Gastrocnemius medialis (tissue), 4 donors: ENCODE data around the gene TP53I13. TPM values are rescaled to one million over a fixed set of nuclear protein-coding genes. Genes with fewer than 3 reads are reported as not detected.

ENCODE experiments used
- ATAC-seq, 2 donors: fragments of 150-250 bp; one replicate each; pipeline ENCODE4 v1.9.1; 2016
- DNase-seq, 2 donors: peaks; one replicate each; pipeline ENCODE4 v3.0.0-alpha.2; 2019
- H3K27ac ChIP-seq, 4 donors: fragments of 200-600 bp; sonication (generic); 1 replicate in 1 of 4; 2 replicates in 3 of 4; pipeline ENCODE4 v1.5.1; 2016 to 2018; ENCODE audit warnings: mild to moderate bottlenecking in 2 of 4, moderate library complexity in 1 of 4
- H3K27me3 ChIP-seq, 3 donors: fragments of 200-600 bp; sonication (generic) in 2 of 3; 1 replicate in 1 of 3; 2 replicates in 2 of 3; pipeline versions ENCODE4 v1.5.1 to v1.6.0; 2016 to 2019; ENCODE audit warnings: mild to moderate bottlenecking in 1 of 3, moderate library complexity in 1 of 3
- H3K36me3 ChIP-seq, 2 donors: fragments of 200-600 bp; sonication (generic) in 1 of 2; one replicate each; pipeline ENCODE4 v1.5.1; 2017 to 2018
- H3K4me1 ChIP-seq, 2 donors: fragments of 200-600 bp; sonication (generic) in 1 of 2; one replicate each; pipeline ENCODE4 v1.5.1; 2016 to 2017; ENCODE audit warnings: mild to moderate bottlenecking in 2 of 2
- H3K4me3 ChIP-seq, 4 donors: fragments of 200-600 bp; sonication (generic) in 3 of 4; 1 replicate in 1 of 4; 2 replicates in 3 of 4; pipeline ENCODE4 v1.5.1; 2016 to 2019; ENCODE audit warnings: mild to moderate bottlenecking in 2 of 4
- H3K9me3 ChIP-seq, 3 donors: fragments of 200-600 bp; sonication (generic) in 2 of 3; 1 replicate in 1 of 3; 2 replicates in 2 of 3; pipeline ENCODE4 v1.5.1; 2016 to 2019
- CTCF ChIP-seq, 5 experiments: fragments of 450-650 bp in 3 of 5; fragments of 200-600 bp in 2 of 5; sonication (generic) in 2 of 5; IDR thresholded peaks in 4 of 5; conservative IDR thresholded peaks in 1 of 5; 1 replicate in 4 of 5; 2 replicates in 1 of 5; pipeline ENCODE4 v1.5.1; 2016 to 2019; ENCODE audit warnings: antibody characterized with exemption in 5 of 5, mild to moderate bottlenecking in 3 of 5, moderate library complexity in 3 of 5
- POLR2A ChIP-seq, 2 donors: fragments of 450-650 bp; IDR thresholded peaks; one replicate each; pipeline ENCODE4 v1.6.1; 2017; ENCODE audit warnings: antibody characterized with exemption in 2 of 2, mild to moderate bottlenecking in 2 of 2, moderate library complexity in 2 of 2
- in situ Hi-C, 4 donors: fragments of 200-750 bp; cut with MboI; loops; one replicate each; pipeline versions ENCODE4 v1.15.0 to v1.8.0; 2017; ENCODE audit warnings: low sequenced_read_pairs in 4 of 4
- intact Hi-C: fragments of 100-400 bp; cut with DNase I; formaldehyde crosslinking; loops from one replicate; pipeline ENCODE4 v1.15.1; 2023; ENCODE audit warnings: low total_unique reads
- total RNA-seq, 4 donors: library from RNA; depleted of rRNA; stranded (reverse); fragments of >200 nt; gene quantifications; one replicate each; pipeline versions ENCODE4 v1.1.0 to v1.2.3, GENCODE V29; 2016

The TP53I13 gene
- total RNA-seq, 4 donors from 2014 or later, result 31.0 to 50.2 (median 32.1) TPM

- intact Hi-C loops (no loop called here), in situ Hi-C loops (loop anchor here in 3 of 4 donors (25.0 kb wide), 2 partner anchors 296 to 321 kb away; partner anchors contain the start of genes EFCAB5 (in 2 of the 3) and SSH2 (in 2 of the 3))
- ATAC-seq, result no peak
- no peaks in the 10 kb centered on the region for H3K27me3 ChIP-seq
- peak overlapping the region; percentile 22 to 53 (median 45) for H3K4me3 ChIP-seq
- H3K4me1 ChIP-seq, result peaks cover 74 to 83% of the 10 kb centered on the region in 2 donors
- peaks cover 0 to 21% of the 10 kb centered on the region in 2 donors for H3K36me3 ChIP-seq
- peak overlapping the region; percentile 98 to 100 (median 99) for H3K27ac ChIP-seq
- no peaks in the 10 kb centered on the region for H3K9me3 ChIP-seq
- DNase-seq, result no peak
- TF ChIP-seq CTCF (IDR thresholded peaks at IDR 0.05 in 4 of 5, conservative IDR thresholded peaks at IDR 0.05 in 1 of 5), result no peak
- no peak for TF ChIP-seq POLR2A (IDR thresholded peaks at IDR 0.05)
Measured at GRCh38 chr17:29616300-29617048, 48.0 kb downstream of the TP53I13 start.

GRCh38 chr17:29617125-29617480 is 48.6 kb downstream of the TP53I13 start:
- intact Hi-C loops (no loop called here), in situ Hi-C loops (loop anchor here in 3 of 4 donors (25.0 kb wide), 2 partner anchors 295 to 320 kb away; partner anchors contain the start of genes EFCAB5 (in 2 of the 3) and SSH2 (in 2 of the 3))
- TF ChIP-seq POLR2A (IDR thresholded peaks at IDR 0.05), result no peak
- peak; percentile 16 to 55 (median 50) for TF ChIP-seq CTCF (IDR thresholded peaks at IDR 0.05 in 4 of 5, conservative IDR thresholded peaks at IDR 0.05 in 1 of 5)
- H3K27ac ChIP-seq, result peak overlapping the region; percentile 98 to 100 (median 99)
- peaks cover 0 to 21% of the 10 kb centered on the region in 2 donors for H3K36me3 ChIP-seq
- H3K4me1 ChIP-seq, result peaks cover 74 to 83% of the 10 kb centered on the region in 2 donors
- ATAC-seq (no peak), DNase-seq (peak in 1 of 2 donors; percentile 65)
- H3K27me3 ChIP-seq, result no peaks in the 10 kb centered on the region
- no peaks in the 10 kb centered on the region for H3K9me3 ChIP-seq
- H3K4me3 ChIP-seq, result peak overlapping the region; percentile 32 to 94 (median 67)

GRCh38 chr17:29617481-29618271 is 49.2 kb downstream of the TP53I13 start:
- DNase-seq (peak in 1 of 2 donors; percentile 63), ATAC-seq (no peak)
- H3K27me3 ChIP-seq, result no peaks in the 10 kb centered on the region
- no peaks in the 10 kb centered on the region for H3K9me3 ChIP-seq
- intact Hi-C loops, result no loop called here
- TF ChIP-seq POLR2A (IDR thresholded peaks at IDR 0.05) (no peak), CTCF (IDR thresholded peaks at IDR 0.05 in 4 of 5, conservative IDR thresholded peaks at IDR 0.05 in 1 of 5) (peak in 3 of 5 experiments; percentile 44 to 59 (median 51))
- in situ Hi-C loops, result loop anchor here in 3 of 4 donors (25.0 kb wide), 2 partner anchors 295 to 320 kb away; partner anchors contain the start of genes EFCAB5 (in 2 of the 3) and SSH2 (in 2 of the 3)
- peak overlapping the region; percentile 32 to 94 (median 67) for H3K4me3 ChIP-seq
- H3K36me3 ChIP-seq, result peaks cover 0 to 21% of the 10 kb centered on the region in 2 donors
- H3K4me1 ChIP-seq, result peaks cover 74 to 83% of the 10 kb centered on the region in 2 donors
- peak overlapping the region; percentile 98 to 100 (median 99) for H3K27ac ChIP-seq

DNA sequence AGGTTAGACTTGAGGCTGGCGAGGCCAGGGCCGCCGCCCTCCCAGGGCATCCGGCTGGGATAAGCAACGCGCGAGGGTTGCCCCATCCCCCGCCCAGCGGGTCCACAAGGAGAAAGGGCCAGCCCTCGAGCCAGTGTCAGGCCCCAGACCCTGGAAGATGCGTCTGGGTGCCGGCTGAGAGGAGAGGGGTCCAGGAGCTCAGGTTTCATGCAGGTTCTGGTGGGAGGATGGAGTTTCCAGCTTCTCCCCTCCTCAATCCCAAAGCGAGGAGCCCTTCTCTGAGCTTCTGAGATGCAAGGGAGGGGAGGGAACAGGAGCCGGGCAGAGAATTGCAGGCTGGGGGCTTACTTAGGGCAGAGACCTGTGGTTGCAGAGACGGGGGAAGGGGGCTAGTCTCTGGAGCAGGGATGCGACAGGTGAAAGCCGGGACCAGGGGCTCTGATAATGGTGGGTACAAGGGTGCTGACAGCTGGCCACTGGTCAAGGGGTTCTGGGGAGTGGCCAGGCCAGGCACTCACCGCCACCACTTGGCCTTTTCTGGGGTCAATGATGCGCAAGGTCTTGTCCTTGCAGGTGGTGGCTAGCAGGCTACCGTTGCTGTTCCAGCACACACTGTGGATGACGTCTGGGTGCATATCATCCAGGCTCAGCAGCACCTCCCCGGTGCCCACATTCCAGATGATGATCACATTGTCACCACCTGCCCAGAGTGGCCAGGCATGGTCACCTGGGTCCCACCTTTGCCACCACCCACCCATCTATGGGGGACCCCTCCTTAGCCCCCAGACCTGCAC is 50.0 kb downstream of the TP53I13 start:
- no peak for TF ChIP-seq POLR2A (IDR thresholded peaks at IDR 0.05)
- no peak for TF ChIP-seq CTCF (IDR thresholded peaks at IDR 0.05 in 4 of 5, conservative IDR thresholded peaks at IDR 0.05 in 1 of 5)
- Histone ChIP-seq H3K27ac (peak overlapping the region; percentile 98 to 100 (median 99)), H3K4me3 (peak overlapping the region; percentile 32 to 94 (median 67)), H3K36me3 (peaks cover 0 to 21% of the 10 kb centered on the region in 2 donors), H3K27me3 (no peaks in the 10 kb centered on the region), H3K4me1 (peaks cover 79 to 80% of the 10 kb centered on the region in 2 donors), H3K9me3 (no peaks in the 10 kb centered on the region)
- ATAC-seq, result no peak
- in situ Hi-C loops, result loop anchor here in 3 of 4 donors (25.0 kb wide), 2 partner anchors 294 to 319 kb away; partner anchors contain the start of genes EFCAB5 (in 2 of the 3) and SSH2 (in 2 of the 3)
- intact Hi-C loops, result loop anchor here (1.0 kb wide), 2 partner anchors 161 to 312 kb away; partner anchors contain the start of gene SSH2
- peak in 1 of 2 donors; percentile 38 for DNase-seq
